Measurements from ENCODE around the gene ATP6V0E1.

ATP6V0E1 gene

DNA sequence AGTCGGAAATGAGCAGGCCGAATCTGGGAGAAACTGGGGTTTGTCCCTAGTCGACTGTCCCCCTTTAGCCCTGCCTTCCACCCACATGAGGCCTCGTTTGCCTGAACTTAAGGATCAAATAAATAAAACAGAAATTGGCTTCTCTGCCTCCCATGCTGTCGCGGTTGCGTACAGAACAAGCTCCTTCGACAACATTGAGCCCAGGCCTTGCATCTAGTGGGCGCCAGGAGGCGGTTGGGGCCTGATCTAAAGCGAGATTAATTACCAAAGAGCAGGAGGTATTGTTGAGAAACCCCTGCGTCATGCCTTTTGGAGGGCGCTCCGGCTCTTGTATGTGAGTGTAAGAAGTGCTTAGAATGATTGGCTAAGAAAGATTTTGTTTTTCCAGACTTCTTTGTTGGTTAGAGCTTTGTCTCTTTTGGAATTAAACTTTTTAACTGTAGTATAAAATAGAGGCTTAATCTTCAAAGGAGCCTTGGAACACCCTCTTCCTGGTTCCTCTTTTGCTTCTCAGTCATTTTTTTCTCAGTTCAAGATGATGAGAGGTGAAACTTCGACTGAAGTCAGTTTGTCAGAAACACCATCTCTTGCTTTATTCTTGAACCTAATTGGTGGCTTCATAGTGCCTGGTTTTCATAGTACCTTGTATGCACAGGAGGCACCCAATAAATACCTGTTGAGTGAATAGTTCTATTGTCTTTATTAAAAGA lies 828 bp downstream of the ATP6V0E1 start:
- no peaks in the 10 kb centered on the region for H3K27me3 ChIP-seq (replicated peaks; ENCODE audit: control insufficient read depth, insufficient read depth, low read length)
- no peaks in the 10 kb centered on the region for H3K9me3 ChIP-seq (ENCODE audit: control insufficient read depth, low read length)
- peak; percentile 93 for DNase-seq (ENCODE audit: low read depth)
- peak overlapping the region; percentile 100 for H3K9ac ChIP-seq (ENCODE audit: low read length)
- H3K4me1 ChIP-seq (ENCODE audit: control insufficient read depth, insufficient read depth, low read length) = peaks cover 15% of the 10 kb centered on the region
- peaks cover 16% of the 10 kb centered on the region for H3K36me3 ChIP-seq (ENCODE audit: control insufficient read depth, insufficient read depth, low read length, severe bottlenecking)
- peak overlapping the region; percentile 97 for H3K4me3 ChIP-seq (ENCODE audit: low read length)

DNA sequence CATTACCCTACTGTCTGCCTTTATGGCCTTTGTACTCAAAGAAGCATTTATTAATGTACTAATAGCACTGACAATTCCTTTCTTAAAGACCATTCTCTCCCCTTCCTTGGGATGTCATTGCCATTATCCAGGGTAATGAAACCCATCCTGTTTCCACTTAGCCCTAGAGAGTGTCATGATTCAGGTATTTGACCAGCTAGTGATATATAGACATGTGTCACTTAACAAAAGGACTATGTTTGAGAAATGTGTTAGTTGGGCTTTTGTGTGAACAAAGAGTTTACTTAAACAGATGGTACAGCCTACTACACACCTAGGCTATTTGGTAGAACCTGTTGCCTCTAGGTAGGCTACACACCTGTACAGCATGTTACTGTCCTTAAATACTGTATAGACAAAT lies 2.0 kb downstream of the ATP6V0E1 start:
- no peak for DNase-seq (ENCODE audit: low read depth)
- H3K27me3 ChIP-seq (replicated peaks; ENCODE audit: control insufficient read depth, insufficient read depth, low read length) = no peaks in the 10 kb centered on the region
- peak overlapping the region; percentile 11 for H3K9ac ChIP-seq (ENCODE audit: low read length)
- H3K36me3 ChIP-seq (ENCODE audit: control insufficient read depth, insufficient read depth, low read length, severe bottlenecking) = peaks cover 22% of the 10 kb centered on the region
- H3K4me1 ChIP-seq (ENCODE audit: control insufficient read depth, insufficient read depth, low read length) = peaks cover 15% of the 10 kb centered on the region
- H3K9me3 ChIP-seq (ENCODE audit: control insufficient read depth, low read length) = no peaks in the 10 kb centered on the region
- H3K4me3 ChIP-seq (ENCODE audit: low read length) = peak overlapping the region; percentile 97

DNA sequence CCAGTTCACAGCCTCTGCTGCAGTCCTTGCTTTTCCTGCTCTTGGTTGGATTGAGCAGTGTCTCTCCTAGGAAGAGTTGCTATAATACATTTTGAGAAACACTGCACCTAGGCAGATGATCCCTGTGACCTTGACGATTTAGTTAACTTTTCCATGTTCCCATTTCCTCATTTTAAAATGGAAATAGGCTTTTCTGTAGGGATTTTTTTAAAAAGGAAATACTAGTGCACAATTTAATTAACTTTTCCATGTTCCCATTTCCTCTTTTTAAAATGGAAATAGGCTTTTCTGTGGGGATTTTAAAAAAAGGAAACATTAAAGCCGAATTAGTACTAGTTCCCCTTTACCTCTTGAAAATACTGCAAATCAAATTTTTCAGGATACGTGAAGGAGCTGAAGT lies 4.7 kb downstream of the ATP6V0E1 start:
- no peak for DNase-seq (ENCODE audit: low read depth)
- Histone ChIP-seq H3K27me3 (replicated peaks; ENCODE audit: control insufficient read depth, insufficient read depth, low read length) (no peaks in the 10 kb centered on the region), H3K9ac (ENCODE audit: low read length) (no peak overlapping the region), H3K36me3 (ENCODE audit: control insufficient read depth, insufficient read depth, low read length, severe bottlenecking) (peaks cover 38% of the 10 kb centered on the region), H3K4me3 (ENCODE audit: low read length) (no peak overlapping the region), H3K9me3 (ENCODE audit: control insufficient read depth, low read length) (no peaks in the 10 kb centered on the region), H3K4me1 (ENCODE audit: control insufficient read depth, insufficient read depth, low read length) (peaks cover 15% of the 10 kb centered on the region)

DNA sequence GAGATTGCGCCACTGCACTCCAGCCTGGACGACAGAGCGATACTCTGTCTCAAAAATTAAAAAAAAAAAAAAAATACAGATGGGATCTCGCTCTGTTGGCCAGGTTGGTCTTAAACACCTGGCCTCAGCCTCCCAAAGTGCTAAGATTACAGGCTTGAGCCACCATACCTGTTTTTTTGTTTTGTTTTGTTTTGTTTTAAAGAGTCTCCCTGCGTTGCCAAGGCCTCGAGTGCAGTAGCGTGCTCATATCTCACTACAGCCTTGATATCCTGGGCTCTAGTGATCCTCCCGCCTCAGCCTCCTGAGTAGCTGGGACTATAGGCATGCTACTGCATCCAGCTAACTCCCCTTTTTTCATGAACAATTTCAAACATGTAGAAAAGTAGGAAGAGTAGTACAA lies 7.2 kb downstream of the ATP6V0E1 start:
- no peak overlapping the region for H3K4me3 ChIP-seq (ENCODE audit: low read length)
- no peak overlapping the region for H3K9ac ChIP-seq (ENCODE audit: low read length)
- no peak for DNase-seq (ENCODE audit: low read depth)
- peaks cover 9% of the 10 kb centered on the region for H3K4me1 ChIP-seq (ENCODE audit: control insufficient read depth, insufficient read depth, low read length)
- H3K9me3 ChIP-seq (ENCODE audit: control insufficient read depth, low read length) = no peaks in the 10 kb centered on the region
- peaks cover 54% of the 10 kb centered on the region for H3K36me3 ChIP-seq (ENCODE audit: control insufficient read depth, insufficient read depth, low read length, severe bottlenecking)
- H3K27me3 ChIP-seq (replicated peaks; ENCODE audit: control insufficient read depth, insufficient read depth, low read length) = no peaks in the 10 kb centered on the region

DNA sequence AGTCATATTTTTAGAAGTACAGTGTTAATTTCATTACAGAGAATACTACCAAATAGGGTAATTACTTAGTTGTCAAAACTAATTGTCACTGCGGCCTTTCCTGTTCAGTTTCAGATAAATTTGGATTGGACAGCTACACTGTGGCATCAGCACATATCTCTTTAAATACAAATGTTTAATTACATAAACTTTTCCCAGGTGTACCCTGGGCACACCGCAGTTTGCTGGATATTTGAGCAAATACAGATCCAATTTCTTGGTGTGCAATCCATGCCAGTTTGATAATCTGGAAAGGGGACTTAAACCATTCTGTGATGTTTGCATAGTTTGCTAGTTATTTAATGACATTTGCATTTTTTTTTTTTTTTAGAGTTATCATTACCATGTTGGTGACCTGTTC lies 10.8 kb downstream of the ATP6V0E1 start:
- no peaks in the 10 kb centered on the region for H3K9me3 ChIP-seq (ENCODE audit: control insufficient read depth, low read length)
- peaks cover 4% of the 10 kb centered on the region for H3K4me1 ChIP-seq (ENCODE audit: control insufficient read depth, insufficient read depth, low read length)
- no peaks in the 10 kb centered on the region for H3K27me3 ChIP-seq (replicated peaks; ENCODE audit: control insufficient read depth, insufficient read depth, low read length)
- DNase-seq (ENCODE audit: low read depth) = no peak
- peaks cover 66% of the 10 kb centered on the region for H3K36me3 ChIP-seq (ENCODE audit: control insufficient read depth, insufficient read depth, low read length, severe bottlenecking)
- no peak overlapping the region for H3K4me3 ChIP-seq (ENCODE audit: low read length)
- no peak overlapping the region for H3K9ac ChIP-seq (ENCODE audit: low read length)

DNA sequence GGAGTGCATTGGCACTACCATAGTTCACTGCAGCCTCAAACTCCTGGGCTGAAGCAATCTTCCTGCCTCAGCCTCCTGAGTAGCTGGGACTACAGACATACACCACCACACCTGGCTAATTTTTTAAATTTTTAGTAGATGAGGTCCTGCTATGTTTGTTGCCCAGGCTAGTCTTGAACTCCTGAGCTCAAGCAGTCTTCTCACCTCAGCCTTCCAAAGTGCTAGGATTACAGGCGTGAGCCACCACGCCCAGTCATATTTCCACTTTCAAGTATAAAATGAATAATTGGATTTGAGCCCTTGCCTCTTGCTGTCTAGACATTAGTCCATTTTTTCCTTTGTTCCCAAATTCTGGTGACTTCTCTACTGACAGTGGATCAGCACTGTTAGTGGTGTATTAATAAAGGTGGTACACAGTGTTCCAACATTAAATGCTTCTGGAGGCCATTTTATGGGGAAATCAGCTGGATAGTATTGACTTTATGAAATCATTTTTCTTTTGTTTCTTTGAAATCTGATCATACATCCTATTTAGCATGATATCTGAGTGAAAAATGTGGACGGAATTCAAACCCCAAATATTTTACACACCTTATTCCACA lies 15.9 kb downstream of the ATP6V0E1 start:
- H3K4me3 ChIP-seq (ENCODE audit: low read length) = no peak overlapping the region
- H3K36me3 ChIP-seq (ENCODE audit: control insufficient read depth, insufficient read depth, low read length, severe bottlenecking) = peaks cover 40% of the 10 kb centered on the region
- peak; percentile 33 for DNase-seq (ENCODE audit: low read depth)
- H3K9ac ChIP-seq (ENCODE audit: low read length) = peak overlapping the region; percentile 59
- H3K4me1 ChIP-seq (ENCODE audit: control insufficient read depth, insufficient read depth, low read length) = peaks cover 36% of the 10 kb centered on the region
- H3K27me3 ChIP-seq (replicated peaks; ENCODE audit: control insufficient read depth, insufficient read depth, low read length) = no peaks in the 10 kb centered on the region
- no peaks in the 10 kb centered on the region for H3K9me3 ChIP-seq (ENCODE audit: control insufficient read depth, low read length)

DNA sequence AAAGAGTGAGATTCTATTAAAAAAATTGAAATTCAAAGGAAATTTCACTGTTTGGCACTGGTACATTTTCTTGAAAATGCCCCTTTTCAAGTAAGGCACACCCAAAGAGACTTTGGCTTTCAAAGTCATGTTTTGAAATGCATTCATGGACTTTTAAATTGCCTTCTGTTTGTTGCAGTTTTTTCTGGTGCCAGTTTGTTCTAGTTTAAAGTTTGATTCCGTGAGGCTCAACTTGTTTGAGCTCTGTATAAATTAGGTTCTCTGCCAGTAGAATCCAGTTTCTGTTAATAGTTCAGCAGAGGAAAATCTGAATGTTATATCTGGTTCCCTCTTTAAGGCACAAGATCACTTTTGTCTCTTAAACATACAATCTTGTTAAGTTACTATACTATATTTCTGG lies 16.4 kb downstream of the ATP6V0E1 start:
- Histone ChIP-seq H3K4me3 (ENCODE audit: low read length) (peak overlapping the region; percentile 16), H3K4me1 (ENCODE audit: control insufficient read depth, insufficient read depth, low read length) (peaks cover 37% of the 10 kb centered on the region), H3K9me3 (ENCODE audit: control insufficient read depth, low read length) (no peaks in the 10 kb centered on the region), H3K36me3 (ENCODE audit: control insufficient read depth, insufficient read depth, low read length, severe bottlenecking) (peaks cover 35% of the 10 kb centered on the region), H3K9ac (ENCODE audit: low read length) (peak overlapping the region; percentile 59), H3K27me3 (replicated peaks; ENCODE audit: control insufficient read depth, insufficient read depth, low read length) (no peaks in the 10 kb centered on the region)
- DNase-seq (ENCODE audit: low read depth) = peak; percentile 17

DNA sequence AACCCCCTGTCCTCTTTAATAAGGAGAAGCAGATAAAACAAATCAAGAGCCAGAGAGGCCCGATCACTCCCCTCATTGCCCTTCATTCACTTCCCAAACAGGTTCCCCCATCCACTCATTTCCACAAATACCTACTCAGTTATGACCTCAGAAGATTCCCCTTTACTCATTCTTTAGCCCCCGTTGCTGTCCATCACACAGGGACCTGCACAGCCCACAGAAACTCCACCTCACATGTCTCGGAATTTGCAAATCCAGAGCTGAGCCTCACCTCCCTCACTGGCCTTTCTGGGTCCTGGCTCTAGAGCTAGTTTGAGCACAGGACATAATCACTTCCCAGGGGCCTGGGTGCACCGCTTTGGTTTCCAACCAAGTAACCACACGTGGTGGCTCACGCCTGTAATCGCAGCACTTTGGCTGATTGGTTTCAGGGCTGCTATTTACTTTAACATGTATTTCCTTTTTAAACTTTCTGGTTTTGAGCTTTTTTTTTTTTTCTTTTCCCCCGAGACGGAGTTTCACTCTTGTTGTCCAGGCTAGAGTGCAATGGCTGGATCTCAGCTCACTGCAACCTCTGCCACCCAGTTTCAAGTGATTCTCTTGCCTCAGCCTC lies 17.8 kb downstream of the ATP6V0E1 start:
- Histone ChIP-seq H3K27me3 (replicated peaks; ENCODE audit: control insufficient read depth, insufficient read depth, low read length) (no peaks in the 10 kb centered on the region), H3K4me3 (ENCODE audit: low read length) (no peak overlapping the region), H3K4me1 (ENCODE audit: control insufficient read depth, insufficient read depth, low read length) (peaks cover 37% of the 10 kb centered on the region), H3K9me3 (ENCODE audit: control insufficient read depth, low read length) (no peaks in the 10 kb centered on the region), H3K36me3 (ENCODE audit: control insufficient read depth, insufficient read depth, low read length, severe bottlenecking) (peaks cover 21% of the 10 kb centered on the region), H3K9ac (ENCODE audit: low read length) (no peak overlapping the region)
- DNase-seq (ENCODE audit: low read depth) = no peak

DNA sequence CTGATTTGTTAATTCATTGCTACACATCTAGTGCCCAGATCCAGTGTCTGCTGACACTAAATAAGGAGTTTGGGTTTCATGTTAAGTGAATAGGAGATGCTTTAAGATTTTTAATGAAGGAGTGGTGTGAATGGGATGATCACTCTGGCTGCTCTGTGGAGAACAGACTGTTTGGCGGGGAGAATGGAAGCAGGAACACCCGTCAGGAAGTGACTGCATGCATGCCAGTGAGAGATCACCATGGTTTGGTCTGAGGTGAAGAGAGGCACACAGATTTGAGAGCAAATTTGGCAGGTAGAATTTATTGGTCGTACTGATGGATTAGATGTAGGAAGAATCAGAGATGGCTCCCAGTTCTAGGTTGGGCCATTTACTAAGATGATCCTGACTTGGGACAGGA lies 19.8 kb downstream of the ATP6V0E1 start:
- H3K27me3 ChIP-seq (replicated peaks; ENCODE audit: control insufficient read depth, insufficient read depth, low read length) = no peaks in the 10 kb centered on the region
- H3K9ac ChIP-seq (ENCODE audit: low read length) = no peak overlapping the region
- no peak overlapping the region for H3K4me3 ChIP-seq (ENCODE audit: low read length)
- peaks cover 3% of the 10 kb centered on the region for H3K36me3 ChIP-seq (ENCODE audit: control insufficient read depth, insufficient read depth, low read length, severe bottlenecking)
- peaks cover 42% of the 10 kb centered on the region for H3K4me1 ChIP-seq (ENCODE audit: control insufficient read depth, insufficient read depth, low read length)
- no peaks in the 10 kb centered on the region for H3K9me3 ChIP-seq (ENCODE audit: control insufficient read depth, low read length)
- DNase-seq (ENCODE audit: low read depth) = no peak

DNA sequence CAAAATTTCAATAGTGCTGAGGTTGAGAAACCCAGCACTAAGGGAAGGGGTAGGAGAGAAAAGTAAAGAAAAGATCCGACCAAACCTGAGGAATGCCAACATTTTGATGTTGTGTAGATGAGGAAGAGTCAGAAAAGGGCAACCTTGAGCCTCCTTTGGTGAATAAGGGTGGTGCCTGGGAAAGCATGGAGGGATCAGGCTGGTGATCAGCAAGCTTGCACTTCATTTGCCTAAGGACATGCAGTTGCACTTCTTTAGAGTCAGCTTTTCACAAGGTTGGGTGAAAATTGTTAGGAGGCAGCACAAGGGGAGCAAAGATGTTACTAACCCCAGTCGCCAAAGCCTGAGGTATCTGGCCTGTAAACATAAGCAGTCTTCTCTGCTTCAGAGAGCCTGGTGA lies 20.4 kb downstream of the ATP6V0E1 start:
- Histone ChIP-seq H3K9ac (ENCODE audit: low read length) (no peak overlapping the region), H3K4me1 (ENCODE audit: control insufficient read depth, insufficient read depth, low read length) (peaks cover 42% of the 10 kb centered on the region), H3K4me3 (ENCODE audit: low read length) (no peak overlapping the region), H3K9me3 (ENCODE audit: control insufficient read depth, low read length) (no peaks in the 10 kb centered on the region), H3K36me3 (ENCODE audit: control insufficient read depth, insufficient read depth, low read length, severe bottlenecking) (no peaks in the 10 kb centered on the region), H3K27me3 (replicated peaks; ENCODE audit: control insufficient read depth, insufficient read depth, low read length) (no peaks in the 10 kb centered on the region)
- no peak for DNase-seq (ENCODE audit: low read depth)

DNA sequence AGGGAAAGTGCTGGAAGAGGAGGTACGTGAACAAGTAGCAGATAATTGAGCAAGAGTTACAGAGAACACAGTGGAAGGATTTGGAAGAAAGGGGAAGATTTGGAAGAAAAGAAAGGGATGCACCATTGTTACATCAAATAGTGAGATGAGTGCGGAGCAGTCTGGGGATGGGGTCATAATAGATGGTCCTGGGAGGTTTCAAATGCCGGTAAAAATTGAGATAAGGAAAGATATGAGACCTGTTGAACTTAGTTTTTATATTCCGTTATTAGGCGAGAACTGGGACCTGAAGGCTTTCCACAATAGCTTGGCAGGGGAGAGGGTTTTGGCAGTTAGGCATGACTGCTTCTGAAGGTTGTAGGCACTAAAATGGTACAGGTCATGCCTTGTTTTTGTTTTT lies 20.9 kb downstream of the ATP6V0E1 start:
- Histone ChIP-seq H3K9ac (ENCODE audit: low read length) (no peak overlapping the region), H3K4me3 (ENCODE audit: low read length) (no peak overlapping the region), H3K4me1 (ENCODE audit: control insufficient read depth, insufficient read depth, low read length) (peaks cover 38% of the 10 kb centered on the region), H3K27me3 (replicated peaks; ENCODE audit: control insufficient read depth, insufficient read depth, low read length) (no peaks in the 10 kb centered on the region), H3K9me3 (ENCODE audit: control insufficient read depth, low read length) (no peaks in the 10 kb centered on the region), H3K36me3 (ENCODE audit: control insufficient read depth, insufficient read depth, low read length, severe bottlenecking) (no peaks in the 10 kb centered on the region)
- DNase-seq (ENCODE audit: low read depth) = no peak

Data from adipocyte (in vitro differentiated cells).